ENCODE data around the gene RPN1.

GRCh38 chr3:128618398-128618726 is 32.3 kb downstream of the RPN1 start:
- TF ChIP-seq, protein P1, sequence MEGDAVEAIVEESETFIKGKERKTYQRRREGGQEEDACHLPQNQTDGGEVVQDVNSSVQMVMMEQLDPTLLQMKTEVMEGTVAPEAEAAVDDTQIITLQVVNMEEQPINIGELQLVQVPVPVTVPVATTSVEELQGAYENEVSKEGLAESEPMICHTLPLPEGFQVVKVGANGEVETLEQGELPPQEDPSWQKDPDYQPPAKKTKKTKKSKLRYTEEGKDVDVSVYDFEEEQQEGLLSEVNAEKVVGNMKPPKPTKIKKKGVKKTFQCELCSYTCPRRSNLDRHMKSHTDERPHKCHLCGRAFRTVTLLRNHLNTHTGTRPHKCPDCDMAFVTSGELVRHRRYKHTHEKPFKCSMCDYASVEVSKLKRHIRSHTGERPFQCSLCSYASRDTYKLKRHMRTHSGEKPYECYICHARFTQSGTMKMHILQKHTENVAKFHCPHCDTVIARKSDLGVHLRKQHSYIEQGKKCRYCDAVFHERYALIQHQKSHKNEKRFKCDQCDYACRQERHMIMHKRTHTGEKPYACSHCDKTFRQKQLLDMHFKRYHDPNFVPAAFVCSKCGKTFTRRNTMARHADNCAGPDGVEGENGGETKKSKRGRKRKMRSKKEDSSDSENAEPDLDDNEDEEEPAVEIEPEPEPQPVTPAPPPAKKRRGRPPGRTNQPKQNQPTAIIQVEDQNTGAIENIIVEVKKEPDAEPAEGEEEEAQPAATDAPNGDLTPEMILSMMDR (IDR thresholded peaks at IDR 0.05) = no peak
- TF ChIP-seq EZH2 (IDR thresholded peaks at IDR 0.05; ENCODE audit: borderline replicate concordance, insufficient read depth, low read depth, low read length, poor library complexity, severe bottlenecking) = no peak

All from B cell (primary cell).